Chondrocyte (in vitro differentiated cells): Measurements from ENCODE around the gene CEP68. TPM values are rescaled to one million over a fixed set of nuclear protein-coding genes. Genes with fewer than 3 reads are reported as not detected.
"Not testable (repeated sequence)": the region's sequence is repeated elsewhere in the genome, so short reads cannot be mapped to it uniquely, and the experiment has no call there.

Experiments
- DNase-seq: peaks from one replicate; pipeline ENCODE4 v3.0.0; 2021; ENCODE audit warnings: mixed read lengths, low spot score
- H3K27ac Mint-ChIP-seq: one replicate; pipeline ENCODE4 v1.8.0; 2021; ENCODE audit warnings: mild to moderate bottlenecking, moderate library complexity, mixed read lengths; ENCODE audit not compliant: unreplicated experiment
- H3K27me3 Mint-ChIP-seq: 2 replicates; pipeline ENCODE4 v1.8.0; 2021; ENCODE audit warnings: low read depth, mixed read lengths
- H3K36me3 Mint-ChIP-seq: 2 replicates; pipeline ENCODE4 v1.8.0; 2021; ENCODE audit warnings: low read depth, mixed read lengths
- H3K4me1 Mint-ChIP-seq: 2 replicates; pipeline ENCODE4 v1.8.0; 2021; ENCODE audit warnings: low read depth, mild to moderate bottlenecking, mixed read lengths
- H3K4me3 Mint-ChIP-seq: one replicate; pipeline ENCODE4 v1.8.0; 2021; ENCODE audit warnings: mild to moderate bottlenecking, moderate library complexity, mixed read lengths; ENCODE audit not compliant: unreplicated experiment
- H3K9me3 Mint-ChIP-seq: 2 replicates; pipeline ENCODE4 v1.8.0; 2021; ENCODE audit warnings: low read depth, mixed read lengths
- CTCF ChIP-seq: fragments of 200-600 bp; sonication (generic); IDR thresholded peaks from 2 replicates; pipeline ENCODE4 v1.5.0; 2021; ENCODE audit warnings: antibody characterized with exemption, mild to moderate bottlenecking, moderate library complexity
- total RNA-seq: library from RNA; stranded (reverse); gene quantifications from 3 replicates; pipeline ENCODE4 v1.2.1, GENCODE V29; 2021

Gene CEP68
- total RNA-seq, 1 donor from 2014 or later: 12.2 TPM

- no peaks in the 10 kb centered on the region for H3K9me3 Mint-ChIP-seq
- H3K4me3 Mint-ChIP-seq: no peak overlapping the region
- no peak overlapping the region for H3K27ac Mint-ChIP-seq
- H3K4me1 Mint-ChIP-seq: peaks cover 10% of the 10 kb centered on the region
- H3K27me3 Mint-ChIP-seq: no peaks in the 10 kb centered on the region
- no peak for TF ChIP-seq CTCF
- no peaks in the 10 kb centered on the region for H3K36me3 Mint-ChIP-seq
- DNase-seq: no peak
Measured at GRCh38 chr2:65031341-65032018, 24.7 kb upstream of the CEP68 start.

DNA sequence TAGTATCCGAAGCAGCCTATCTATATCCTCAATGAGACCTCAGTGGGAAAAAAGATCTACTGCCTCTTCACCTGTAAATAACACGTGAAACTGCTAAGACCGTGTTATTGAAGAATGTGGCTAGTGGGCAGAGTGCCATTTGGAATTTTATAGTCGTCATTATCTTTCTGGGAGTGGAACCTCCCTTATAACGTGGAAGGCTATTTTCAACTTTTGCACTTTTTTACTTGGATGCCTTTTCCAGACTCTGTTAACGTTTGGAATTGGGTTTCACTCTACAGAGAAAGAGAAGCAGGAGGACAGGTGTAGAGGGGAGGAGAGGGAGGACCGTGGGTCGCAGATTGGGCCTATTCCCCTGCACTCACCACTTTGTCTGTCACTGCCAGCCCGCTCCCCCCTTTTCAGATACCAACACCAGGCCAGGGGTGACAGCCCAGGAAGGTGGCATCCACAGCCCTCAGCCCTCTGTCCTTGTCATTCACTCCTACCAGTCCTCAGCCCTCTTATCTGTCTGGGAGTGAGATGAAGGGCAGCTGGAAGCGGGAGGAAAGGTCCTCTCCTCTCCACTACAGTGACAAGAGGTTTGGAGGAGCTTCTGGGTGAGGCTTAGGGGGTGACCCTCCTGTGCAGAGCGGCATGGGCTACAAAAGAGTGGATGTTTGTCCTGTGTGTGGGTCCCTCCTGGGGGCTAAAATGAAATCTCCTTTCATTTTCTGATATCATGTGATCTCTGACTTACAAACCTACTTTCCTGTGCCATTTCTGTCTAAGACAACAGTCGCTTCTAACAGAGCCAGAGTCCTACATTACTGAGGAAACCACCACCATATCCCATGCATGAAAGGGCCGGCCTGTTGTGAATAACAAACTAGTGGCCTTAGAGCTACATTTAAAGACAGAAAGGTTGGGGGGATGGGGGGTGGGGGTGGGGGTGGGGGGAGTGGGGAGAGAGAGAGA lies 23.9 kb upstream of the CEP68 start:
- H3K4me3 Mint-ChIP-seq: no peak overlapping the region
- H3K27me3 Mint-ChIP-seq: no peaks in the 10 kb centered on the region
- TF ChIP-seq CTCF: no peak
- no peak overlapping the region for H3K27ac Mint-ChIP-seq
- H3K36me3 Mint-ChIP-seq: no peaks in the 10 kb centered on the region
- H3K4me1 Mint-ChIP-seq: peaks cover 9% of the 10 kb centered on the region
- DNase-seq: no peak
- no peaks in the 10 kb centered on the region for H3K9me3 Mint-ChIP-seq

DNA sequence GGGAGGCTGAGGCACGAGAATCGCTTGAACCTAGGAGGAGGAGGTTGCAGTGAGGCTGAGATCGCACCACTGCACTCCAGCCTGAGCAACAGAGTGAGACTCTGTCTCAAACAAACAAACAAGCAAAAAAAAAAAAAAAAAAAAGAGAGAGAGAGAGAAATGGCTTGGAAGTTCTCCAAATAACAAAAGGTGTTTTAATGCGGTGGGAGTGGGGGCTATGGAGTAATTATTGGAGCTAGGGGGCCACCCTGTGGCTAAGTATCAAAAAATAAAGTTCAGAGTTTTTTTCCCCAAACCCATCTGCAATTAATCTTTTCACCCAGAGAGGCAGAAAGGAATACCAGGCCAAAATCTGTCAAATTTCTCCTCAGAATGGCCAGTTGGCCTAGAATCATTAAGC lies 23.0 kb upstream of the CEP68 start:
- DNase-seq: no peak
- Mint-ChIP-seq H3K36me3 (no peaks in the 10 kb centered on the region), H3K4me3 (no peak overlapping the region), H3K9me3 (no peaks in the 10 kb centered on the region), H3K27me3 (no peaks in the 10 kb centered on the region), H3K4me1 (peaks cover under 1% of the 10 kb centered on the region), H3K27ac (no peak overlapping the region)
- peak; percentile 75 for TF ChIP-seq CTCF

- not testable (repeated sequence) for H3K27me3 Mint-ChIP-seq, H3K27ac Mint-ChIP-seq, DNase-seq, H3K4me1 Mint-ChIP-seq, H3K4me3 Mint-ChIP-seq, H3K9me3 Mint-ChIP-seq, H3K36me3 Mint-ChIP-seq
Measured at GRCh38 chr2:65033667-65034066, 22.5 kb upstream of the CEP68 start.

GRCh38 chr2:65035351-65035943 lies 20.8 kb upstream of the CEP68 start:
- TF ChIP-seq CTCF: no peak
- peaks cover 4% of the 10 kb centered on the region for H3K4me1 Mint-ChIP-seq
- no peak overlapping the region for H3K4me3 Mint-ChIP-seq
- no peak for DNase-seq
- no peaks in the 10 kb centered on the region for H3K27me3 Mint-ChIP-seq
- no peak overlapping the region for H3K27ac Mint-ChIP-seq
- H3K36me3 Mint-ChIP-seq: no peaks in the 10 kb centered on the region
- H3K9me3 Mint-ChIP-seq: no peaks in the 10 kb centered on the region
